Breast epithelium (tissue), 4 donors: ENCODE measurements around the gene C6orf141. TPM values are rescaled to one million over a fixed set of nuclear protein-coding genes. Genes with fewer than 3 reads are reported as not detected.

Experiments used
- DNase-seq, 2 donors: peaks; one replicate each; pipeline ENCODE4 v3.0.0-alpha.2; 2019; ENCODE audit warnings: low spot score in 2 of 2
- H3K27ac ChIP-seq, 2 donors: fragments of 200-600 bp; sonication (generic) in 1 of 2; one replicate each; pipeline ENCODE4 v1.5.1; 2016 to 2019; ENCODE audit warnings: mild to moderate bottlenecking in 1 of 2
- H3K27me3 ChIP-seq, 2 donors: fragments of 200-600 bp; sonication (generic) in 1 of 2; one replicate each; pipeline versions ENCODE4 v1.5.1 to v1.6.0; 2017 to 2019; ENCODE audit warnings: control low read depth in 1 of 2, mild to moderate bottlenecking in 1 of 2
- H3K36me3 ChIP-seq: fragments of 200-600 bp; one replicate; pipeline ENCODE4 v1.5.1; 2019
- H3K4me1 ChIP-seq, 2 donors: fragments of 200-600 bp; sonication (generic); one replicate each; pipeline ENCODE4 v1.5.1; 2016 to 2019; ENCODE audit warnings: control low read depth in 1 of 2
- H3K4me3 ChIP-seq, 3 donors: fragments of 200-600 bp; sonication (generic); 1 replicate in 2 of 3; 2 replicates in 1 of 3; pipeline ENCODE4 v1.5.1; 2016 to 2019; ENCODE audit warnings: mild to moderate bottlenecking in 3 of 3, moderate library complexity in 2 of 3
- H3K9me3 ChIP-seq, 2 donors: fragments of 200-600 bp; sonication (generic) in 1 of 2; one replicate each; pipeline ENCODE4 v1.5.1; 2016 to 2019; ENCODE audit warnings: control low read depth in 1 of 2
- POLR2A ChIP-seq: fragments of 450-650 bp; IDR thresholded peaks from one replicate; pipeline ENCODE4 v1.6.1; 2016; ENCODE audit warnings: antibody characterized with exemption, mild to moderate bottlenecking, moderate library complexity
- POLR2AphosphoS5 ChIP-seq, 3 donors: sonication (generic); formaldehyde crosslinking; IDR thresholded peaks; one replicate each; pipeline ENCODE4 v1.6.1; 2017; ENCODE audit warnings: antibody characterized with exemption in 3 of 3
- intact Hi-C: fragments of 100-400 bp; cut with DNase I; formaldehyde crosslinking; loops from one replicate; pipeline ENCODE4 v1.15.1; 2023; ENCODE audit warnings: low total_unique reads
- total RNA-seq, 3 donors: library from RNA; depleted of rRNA; stranded (reverse); fragments of >200 nt; gene quantifications; one replicate each; pipeline ENCODE4 v1.1.0, GENCODE V29; 2016
- TF ChIP-seq, protein P1 (sequence below), 3 donors: fragments of 450-650 bp; IDR thresholded peaks; one replicate each; pipeline ENCODE4 v1.5.1; 2016 to 2017; ENCODE audit warnings: antibody characterized with exemption in 3 of 3, mild to moderate bottlenecking in 3 of 3, moderate library complexity in 3 of 3

Gene C6orf141
- total RNA-seq, 3 donors from 2014 or later, result 6.1 to 25.9 (median 9.4) TPM

DNA sequence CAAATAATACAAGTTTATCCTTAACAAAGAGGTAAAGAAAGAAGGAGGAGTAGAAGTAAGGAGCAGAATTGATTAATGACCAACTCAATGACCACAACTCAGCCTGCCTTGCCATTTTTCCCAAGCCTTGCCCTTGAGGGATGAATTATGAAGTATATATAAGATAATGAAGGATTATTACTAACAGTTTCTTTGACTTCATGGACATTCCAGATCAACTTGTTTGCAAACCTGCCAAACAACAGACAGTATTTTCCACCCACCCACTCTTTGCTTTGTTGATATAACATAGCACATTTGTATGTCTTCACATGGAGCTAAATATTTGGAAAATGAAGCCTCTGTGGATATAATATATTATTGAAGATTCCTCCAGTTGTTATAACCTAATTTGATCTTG lies 9.9 kb upstream of the C6orf141 start:
- Histone ChIP-seq H3K27ac (no peak overlapping the region), H3K36me3 (no peaks in the 10 kb centered on the region), H3K9me3 (no peaks in the 10 kb centered on the region), H3K4me3 (no peak overlapping the region), H3K4me1 (no peaks in the 10 kb centered on the region), H3K27me3 (no peaks in the 10 kb centered on the region)
- intact Hi-C loops, result no loop called here
- no peak for DNase-seq
- TF ChIP-seq, protein P1, sequence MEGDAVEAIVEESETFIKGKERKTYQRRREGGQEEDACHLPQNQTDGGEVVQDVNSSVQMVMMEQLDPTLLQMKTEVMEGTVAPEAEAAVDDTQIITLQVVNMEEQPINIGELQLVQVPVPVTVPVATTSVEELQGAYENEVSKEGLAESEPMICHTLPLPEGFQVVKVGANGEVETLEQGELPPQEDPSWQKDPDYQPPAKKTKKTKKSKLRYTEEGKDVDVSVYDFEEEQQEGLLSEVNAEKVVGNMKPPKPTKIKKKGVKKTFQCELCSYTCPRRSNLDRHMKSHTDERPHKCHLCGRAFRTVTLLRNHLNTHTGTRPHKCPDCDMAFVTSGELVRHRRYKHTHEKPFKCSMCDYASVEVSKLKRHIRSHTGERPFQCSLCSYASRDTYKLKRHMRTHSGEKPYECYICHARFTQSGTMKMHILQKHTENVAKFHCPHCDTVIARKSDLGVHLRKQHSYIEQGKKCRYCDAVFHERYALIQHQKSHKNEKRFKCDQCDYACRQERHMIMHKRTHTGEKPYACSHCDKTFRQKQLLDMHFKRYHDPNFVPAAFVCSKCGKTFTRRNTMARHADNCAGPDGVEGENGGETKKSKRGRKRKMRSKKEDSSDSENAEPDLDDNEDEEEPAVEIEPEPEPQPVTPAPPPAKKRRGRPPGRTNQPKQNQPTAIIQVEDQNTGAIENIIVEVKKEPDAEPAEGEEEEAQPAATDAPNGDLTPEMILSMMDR (IDR thresholded peaks at IDR 0.05), result no peak
- no peak for TF ChIP-seq POLR2A

DNA sequence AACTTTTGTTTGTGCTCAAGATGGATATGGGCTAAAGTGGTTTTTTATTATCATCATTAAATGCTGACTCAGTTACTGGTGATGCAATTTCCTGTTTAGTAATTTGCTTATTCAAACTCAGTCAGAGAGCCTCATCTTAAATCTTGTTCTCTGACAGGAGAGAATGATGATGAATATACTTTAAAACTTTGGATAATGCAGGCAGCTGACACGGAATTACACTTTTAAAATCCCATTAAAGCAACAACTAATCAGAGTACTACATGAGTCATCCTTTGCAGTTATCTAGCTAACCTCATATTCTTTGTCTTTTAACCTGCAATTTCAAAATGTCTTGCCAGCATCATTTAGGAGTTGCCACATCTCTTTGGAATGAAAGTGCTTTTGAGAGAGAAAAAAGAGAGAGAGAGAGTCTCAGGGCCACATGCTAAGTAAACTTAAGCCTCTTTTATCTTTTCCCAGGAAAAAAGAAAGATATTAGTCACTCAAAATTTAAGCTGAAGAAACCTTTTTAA lies 9.2 kb upstream of the C6orf141 start:
- H3K4me3 ChIP-seq, result no peak overlapping the region
- no peak overlapping the region for H3K27ac ChIP-seq
- no peaks in the 10 kb centered on the region for H3K36me3 ChIP-seq
- no peaks in the 10 kb centered on the region for H3K9me3 ChIP-seq
- intact Hi-C loops, result no loop called here
- DNase-seq, result no peak
- no peak for TF ChIP-seq POLR2A
- TF ChIP-seq, protein P1 (IDR thresholded peaks at IDR 0.05), result no peak
- no peak for TF ChIP-seq POLR2AphosphoS5 (IDR thresholded peaks at IDR 0.05)
- H3K27me3 ChIP-seq, result no peaks in the 10 kb centered on the region
- no peaks in the 10 kb centered on the region for H3K4me1 ChIP-seq

DNA sequence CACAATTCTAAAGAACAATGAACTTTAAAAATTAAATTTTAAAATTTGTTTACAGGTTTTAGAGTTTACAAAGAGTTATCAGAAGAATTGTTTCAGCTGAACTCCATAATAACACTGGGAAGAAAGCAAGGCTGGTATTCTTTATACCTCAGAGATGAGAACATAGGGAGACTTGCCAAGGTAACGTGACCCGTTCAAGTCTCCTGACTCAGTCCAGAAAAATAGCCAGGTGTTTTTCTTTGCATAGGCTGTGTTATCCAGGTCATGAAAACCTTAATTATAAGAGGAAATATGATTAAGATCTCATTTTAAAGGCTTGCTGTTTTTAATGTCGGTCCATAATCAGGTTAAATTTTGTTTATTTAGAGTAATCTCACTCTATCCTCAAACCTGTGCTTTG lies 8.5 kb upstream of the C6orf141 start:
- Histone ChIP-seq H3K4me3 (no peak overlapping the region), H3K27me3 (no peaks in the 10 kb centered on the region), H3K9me3 (no peaks in the 10 kb centered on the region), H3K36me3 (no peaks in the 10 kb centered on the region), H3K4me1 (no peaks in the 10 kb centered on the region), H3K27ac (no peak overlapping the region)
- TF ChIP-seq POLR2A, result no peak
- TF ChIP-seq POLR2AphosphoS5 (IDR thresholded peaks at IDR 0.05), result no peak
- TF ChIP-seq, protein P1 (IDR thresholded peaks at IDR 0.05), result no peak
- intact Hi-C loops, result no loop called here
- no peak for DNase-seq

DNA sequence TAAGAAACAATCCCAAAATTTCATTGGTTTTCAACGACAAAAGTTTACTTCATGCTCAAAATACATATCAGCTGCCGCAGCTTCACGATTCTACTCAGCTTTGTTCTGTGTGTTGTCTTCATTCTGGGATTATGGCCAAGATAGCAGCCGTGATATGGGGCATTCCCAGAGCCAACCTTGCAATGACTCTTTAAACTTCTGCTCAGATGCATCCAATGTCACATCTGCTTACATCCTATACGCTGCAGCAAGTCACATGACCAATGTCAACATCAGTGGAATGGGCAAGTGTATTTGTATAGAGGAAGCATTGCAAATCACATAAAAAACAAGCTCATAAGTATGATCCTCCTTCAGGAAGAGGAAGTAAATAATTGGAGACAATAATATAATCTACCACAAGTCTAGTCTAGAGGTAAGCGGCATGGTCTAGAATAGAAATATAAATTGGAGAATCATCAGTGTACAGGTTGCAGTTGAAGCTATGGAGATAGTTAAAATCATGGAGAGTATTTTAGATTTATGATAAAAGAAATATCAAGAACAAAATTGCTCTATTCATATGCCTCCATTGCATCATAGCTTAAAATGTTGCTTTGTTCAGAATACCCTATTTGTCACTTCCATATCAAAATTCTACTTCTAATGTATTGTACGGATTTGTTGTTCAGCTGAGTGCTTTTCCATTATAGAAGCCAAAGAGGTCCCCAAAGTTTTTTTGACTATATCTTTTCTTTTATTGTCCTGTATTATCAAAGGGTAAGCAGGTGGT lies 7.2 kb upstream of the C6orf141 start:
- TF ChIP-seq, protein P1 (IDR thresholded peaks at IDR 0.05), result no peak

GRCh38 chr6:49546331-49546730 lies 4.1 kb upstream of the C6orf141 start:
- intact Hi-C loops, result no loop called here
- TF ChIP-seq POLR2A, result no peak
- TF ChIP-seq, protein P1 (IDR thresholded peaks at IDR 0.05), result no peak

More for the DNA sequence above, 7.2 kb upstream of the C6orf141 start:
- Histone ChIP-seq H3K4me1 (no peaks in the 10 kb centered on the region), H3K36me3 (no peaks in the 10 kb centered on the region), H3K4me3 (no peak overlapping the region), H3K9me3 (no peaks in the 10 kb centered on the region), H3K27me3 (no peaks in the 10 kb centered on the region), H3K27ac (no peak overlapping the region)
- intact Hi-C loops, result no loop called here
- DNase-seq, result no peak

More at GRCh38 chr6:49546331-49546730, 4.1 kb upstream of the C6orf141 start:
- H3K27me3 ChIP-seq, result no peaks in the 10 kb centered on the region
- H3K36me3 ChIP-seq, result no peaks in the 10 kb centered on the region
- H3K9me3 ChIP-seq, result no peaks in the 10 kb centered on the region
- H3K4me3 ChIP-seq, result no peak overlapping the region
- no peak for DNase-seq
- no peaks in the 10 kb centered on the region for H3K4me1 ChIP-seq
- no peak overlapping the region for H3K27ac ChIP-seq
